NOMO-1 (cell line): ENCODE data around the gene FAM120B.

Source experiments
- DNase-seq, 2 experiments: peaks; one replicate each; lab custom pipeline; 2025; ENCODE audit not compliant: unreplicated experiment in 2 of 2; lab: John Stamatoyannopoulos, UW

FAM120B gene

GRCh38 chr6:170410241-170410640 lies 103.7 kb downstream of the FAM120B start:
- no peak for DNase-seq

- DNase-seq, result no peak
Measured at GRCh38 chr6:170415318-170415717, 108.8 kb downstream of the FAM120B start.

GRCh38 chr6:170416303-170416702 lies 109.7 kb downstream of the FAM120B start:
- no peak for DNase-seq

GRCh38 chr6:170416959-170417606 lies 110.5 kb downstream of the FAM120B start:
- DNase-seq, result no peak

- DNase-seq, result no peak
Measured at GRCh38 chr6:170417881-170418280, 111.3 kb downstream of the FAM120B start.

- no peak for DNase-seq
Measured at GRCh38 chr6:170420283-170420682, 113.7 kb downstream of the FAM120B start.

GRCh38 chr6:170420791-170421776 lies 114.5 kb downstream of the FAM120B start:
- no peak for DNase-seq

GRCh38 chr6:170421921-170422320 lies 115.4 kb downstream of the FAM120B start:
- DNase-seq, result no peak

GRCh38 chr6:170423030-170423429 lies 116.5 kb downstream of the FAM120B start:
- no peak for DNase-seq

GRCh38 chr6:170423814-170424603 lies 117.5 kb downstream of the FAM120B start:
- no peak for DNase-seq

GRCh38 chr6:170424604-170425126 lies 118.1 kb downstream of the FAM120B start:
- no peak for DNase-seq

- DNase-seq, result no peak
Measured at GRCh38 chr6:170429450-170429849, 122.9 kb downstream of the FAM120B start.

GRCh38 chr6:170433163-170434116 lies 126.9 kb downstream of the FAM120B start:
- DNase-seq, result no peak

GRCh38 chr6:170434117-170434820 lies 127.7 kb downstream of the FAM120B start:
- no peak for DNase-seq

- no peak for DNase-seq
Measured at GRCh38 chr6:170434821-170435155, 128.2 kb downstream of the FAM120B start.

GRCh38 chr6:170435766-170436165 lies 129.2 kb downstream of the FAM120B start:
- no peak for DNase-seq

- no peak for DNase-seq
Measured at GRCh38 chr6:170436209-170436809, 129.8 kb downstream of the FAM120B start.

GRCh38 chr6:170437719-170438401 lies 131.3 kb downstream of the FAM120B start:
- no peak for DNase-seq
